Testis (tissue), 2 donors: ENCODE measurements around the gene SEPTIN8.

ENCODE experiments used
- CTCF ChIP-seq, 3 experiments: fragments of 450-650 bp in 2 of 3; fragments of 200-600 bp in 1 of 3; sonication (generic) in 1 of 3; IDR thresholded peaks; one replicate each; pipeline ENCODE4 v1.5.1; 2016 to 2019; ENCODE audit warnings: antibody characterized with exemption in 3 of 3, mild to moderate bottlenecking in 2 of 3, moderate library complexity in 1 of 3
- POLR2A ChIP-seq: fragments of 450-650 bp; IDR thresholded peaks from one replicate; pipeline ENCODE4 v1.6.1; 2017; ENCODE audit warnings: antibody characterized with exemption, mild to moderate bottlenecking, moderate library complexity

GRCh38 chr5:132775476-132775961, 1.5 kb downstream of the SEPTIN8 start:
- TF ChIP-seq CTCF (IDR thresholded peaks at IDR 0.05) (no peak), POLR2A (no peak)
